Left lung (tissue), 10 donors: ENCODE results near the gene KLHL4. TPM values are rescaled to one million over a fixed set of nuclear protein-coding genes. Genes with fewer than 3 reads are reported as not detected.
"Not testable (repeated sequence)": the region's sequence is repeated elsewhere in the genome, so short reads cannot be mapped to it uniquely, and the experiment has no call there.

Source experiments
- ATAC-seq: fragments of 200-7000 bp; cut with Tn5 transposase; one replicate; pipeline ENCODE4 v1.9.1; 2020; ENCODE audit warnings: moderate library complexity
- DNase-seq, 4 donors: peaks; one replicate each; pipeline ENCODE4 v3.0.0-alpha.2; 2013 to 2020
- H3K27ac ChIP-seq, 2 donors: fragments of 200-600 bp; sonication (generic) in 1 of 2; one replicate each; pipeline versions ENCODE4 v1.5.0 to v1.8.0; 2020 to 2021
- H3K27me3 ChIP-seq, 2 donors: fragments of 200-600 bp; sonication (generic) in 1 of 2; one replicate each; pipeline versions ENCODE4 v1.5.0 to v1.8.0; 2020 to 2021
- H3K36me3 ChIP-seq, 2 donors: fragments of 200-600 bp; sonication (generic) in 1 of 2; one replicate each; pipeline versions ENCODE4 v1.5.0 to v1.8.0; 2020 to 2021
- H3K4me1 ChIP-seq, 2 donors: fragments of 200-600 bp; one replicate each; pipeline ENCODE4 v1.8.0; 2021
- H3K4me3 ChIP-seq, 2 donors: fragments of 200-600 bp; sonication (generic) in 1 of 2; one replicate each; pipeline versions ENCODE4 v1.5.0 to v1.8.0; 2020 to 2021; ENCODE audit warnings: mild to moderate bottlenecking in 1 of 2
- H3K9me3 ChIP-seq, 2 donors: fragments of 200-600 bp; sonication (generic) in 1 of 2; one replicate each; pipeline versions ENCODE4 v1.5.0 to v1.8.0; 2020 to 2021
- intact Hi-C, 2 donors: fragments of 100-400 bp; cut with DNase I; formaldehyde crosslinking; loops; one replicate each; pipeline versions ENCODE4 v1.11.2 to v1.14.2; 2022
- polyA plus RNA-seq, 6 donors: library from polyadenylated mRNA; unstranded; fragments of 120-200 nt; gene quantifications; one replicate each; pipeline ENCODE4 v1.2.1, GENCODE V29; 2013; ENCODE audit not compliant: insufficient read length in 6 of 6
- total RNA-seq, 2 donors: library from RNA; stranded (reverse); fragmentation: NEBNext Ultra II Directional; extraction: Animal tissue kit (Norgen Biotek cat#: 25700); gene quantifications; one replicate each; pipeline ENCODE4 v1.2.1, GENCODE V29; 2021
- TF ChIP-seq, protein P1 (sequence below), 2 donors: fragments of 200-600 bp; sonication (generic) in 1 of 2; IDR thresholded peaks; one replicate each; pipeline versions ENCODE4 v1.5.0 to v1.8.0; 2021; ENCODE audit warnings: antibody characterized with exemption in 2 of 2
- donor health status: DM: no; HTN: yes; CAD: no.
- donor health status: DM: no; HTN: no; CAD: no.

Gene KLHL4
- total and polyA plus RNA-seq, 8 donors, result 3.4 to 6.4 (median 5.1) TPM

DNA sequence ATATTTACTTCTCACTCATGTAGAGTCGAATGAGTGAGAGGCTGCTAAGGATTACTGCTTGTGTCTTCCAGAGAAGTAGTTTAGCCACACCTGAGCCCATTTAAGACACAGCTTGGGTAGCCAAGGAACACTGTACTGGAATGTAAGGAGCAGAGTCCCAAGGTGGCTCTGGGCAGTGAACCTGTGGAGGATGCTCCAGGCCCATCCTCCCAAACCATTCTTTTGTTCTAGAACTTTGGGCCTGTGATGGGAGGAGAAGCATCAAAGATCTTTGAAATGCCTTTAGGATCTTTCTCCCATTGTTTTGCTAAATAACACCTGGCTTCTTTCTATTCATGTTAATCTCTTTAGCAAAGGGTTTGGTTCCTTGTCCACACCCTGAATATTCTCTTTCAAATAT is 162.2 kb downstream of the KLHL4 start:
- H3K36me3 ChIP-seq, result no peaks in the 10 kb centered on the region
- TF ChIP-seq, protein P1, sequence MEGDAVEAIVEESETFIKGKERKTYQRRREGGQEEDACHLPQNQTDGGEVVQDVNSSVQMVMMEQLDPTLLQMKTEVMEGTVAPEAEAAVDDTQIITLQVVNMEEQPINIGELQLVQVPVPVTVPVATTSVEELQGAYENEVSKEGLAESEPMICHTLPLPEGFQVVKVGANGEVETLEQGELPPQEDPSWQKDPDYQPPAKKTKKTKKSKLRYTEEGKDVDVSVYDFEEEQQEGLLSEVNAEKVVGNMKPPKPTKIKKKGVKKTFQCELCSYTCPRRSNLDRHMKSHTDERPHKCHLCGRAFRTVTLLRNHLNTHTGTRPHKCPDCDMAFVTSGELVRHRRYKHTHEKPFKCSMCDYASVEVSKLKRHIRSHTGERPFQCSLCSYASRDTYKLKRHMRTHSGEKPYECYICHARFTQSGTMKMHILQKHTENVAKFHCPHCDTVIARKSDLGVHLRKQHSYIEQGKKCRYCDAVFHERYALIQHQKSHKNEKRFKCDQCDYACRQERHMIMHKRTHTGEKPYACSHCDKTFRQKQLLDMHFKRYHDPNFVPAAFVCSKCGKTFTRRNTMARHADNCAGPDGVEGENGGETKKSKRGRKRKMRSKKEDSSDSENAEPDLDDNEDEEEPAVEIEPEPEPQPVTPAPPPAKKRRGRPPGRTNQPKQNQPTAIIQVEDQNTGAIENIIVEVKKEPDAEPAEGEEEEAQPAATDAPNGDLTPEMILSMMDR (IDR thresholded peaks at IDR 0.05), result no peak
- H3K27me3 ChIP-seq, result no peaks in the 10 kb centered on the region
- no peak overlapping the region for H3K4me3 ChIP-seq
- H3K4me1 ChIP-seq, result no peaks in the 10 kb centered on the region
- H3K9me3 ChIP-seq, result no peaks in the 10 kb centered on the region
- H3K27ac ChIP-seq, result no peak overlapping the region
- intact Hi-C loops, result no loop called here
- no peak for DNase-seq
- ATAC-seq, result no peak

DNA sequence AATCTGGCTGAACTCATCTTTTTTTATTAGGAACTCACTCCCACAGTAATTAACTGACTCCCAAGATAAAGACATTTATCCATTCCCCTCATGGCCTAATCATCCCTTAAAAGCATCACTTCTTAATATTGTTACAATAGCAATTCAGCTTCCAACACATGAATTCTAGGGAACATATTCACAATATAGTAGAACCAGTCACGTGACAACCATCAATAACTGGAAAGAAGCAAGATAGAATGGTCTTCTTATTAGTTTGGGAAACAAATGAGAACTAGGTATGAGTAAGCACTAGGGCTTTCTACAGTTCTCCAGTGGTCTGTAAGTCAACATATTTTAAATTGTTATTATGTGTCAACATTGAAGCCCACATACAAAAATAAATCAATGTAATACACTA is 170.1 kb downstream of the KLHL4 start:
- Histone ChIP-seq H3K4me3 (no peak overlapping the region), H3K36me3 (no peaks in the 10 kb centered on the region), H3K27ac (no peak overlapping the region), H3K9me3 (no peaks in the 10 kb centered on the region), H3K4me1 (no peaks in the 10 kb centered on the region), H3K27me3 (no peaks in the 10 kb centered on the region)
- intact Hi-C loops, result no loop called here
- ATAC-seq (no peak), DNase-seq (no peak)
- TF ChIP-seq, protein P1 (IDR thresholded peaks at IDR 0.05), result no peak

DNA sequence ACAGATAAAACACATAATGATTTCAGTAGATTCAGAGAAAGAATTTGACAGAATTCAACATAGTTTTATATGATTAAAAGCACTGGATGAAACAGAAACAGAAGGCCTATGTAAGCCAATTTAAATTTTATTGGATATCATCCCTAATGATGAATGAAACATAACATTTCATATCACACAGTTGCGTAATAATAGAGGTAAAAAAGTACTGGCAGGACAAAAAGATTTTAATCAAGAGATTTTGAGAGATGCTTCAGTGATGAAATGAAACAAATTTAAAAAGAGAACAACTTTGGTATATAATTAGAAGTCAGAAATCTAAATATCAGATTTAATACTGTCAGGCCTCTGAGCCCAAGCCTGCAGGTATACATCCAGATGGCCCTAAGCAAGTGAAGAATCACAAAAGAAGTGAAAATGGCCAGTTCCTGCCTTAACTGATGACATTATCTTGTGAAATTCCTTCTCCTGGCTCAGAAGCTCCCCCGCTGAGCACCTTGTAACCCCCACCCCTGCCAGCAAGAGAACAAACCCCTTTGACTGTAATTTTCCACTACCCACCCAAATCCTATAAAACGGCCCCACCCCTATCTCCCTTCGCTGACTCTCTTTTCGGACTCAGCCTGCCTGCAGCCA is 170.6 kb downstream of the KLHL4 start:
- H3K27me3 ChIP-seq, DNase-seq, intact Hi-C loops, H3K36me3 ChIP-seq, ATAC-seq, H3K27ac ChIP-seq, H3K9me3 ChIP-seq, H3K4me1 ChIP-seq, H3K4me3 ChIP-seq: not testable (repeated sequence)

DNA sequence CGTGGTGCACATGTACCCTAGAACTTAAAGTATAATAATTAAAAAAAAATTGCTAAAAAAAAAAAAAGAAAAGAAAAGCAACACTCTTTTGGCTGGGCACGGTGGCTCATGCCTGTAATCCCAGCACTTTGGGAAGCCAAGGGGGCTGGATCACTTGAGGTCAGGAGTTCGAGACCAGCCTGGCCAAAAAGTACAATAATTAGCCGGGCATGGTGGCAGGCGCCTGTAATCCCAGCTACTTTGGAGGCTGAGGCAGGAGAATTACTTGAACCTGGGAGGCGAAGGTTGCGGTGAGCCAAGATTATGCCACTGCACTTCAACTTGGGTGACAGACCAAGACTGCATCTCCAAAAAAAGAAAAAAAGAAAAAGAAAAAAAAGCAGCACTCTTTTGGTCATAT is 171.6 kb downstream of the KLHL4 start:
- ATAC-seq, H3K4me1 ChIP-seq, H3K36me3 ChIP-seq, H3K27me3 ChIP-seq, H3K4me3 ChIP-seq, intact Hi-C loops, DNase-seq, H3K9me3 ChIP-seq, H3K27ac ChIP-seq: not testable (repeated sequence)

DNA sequence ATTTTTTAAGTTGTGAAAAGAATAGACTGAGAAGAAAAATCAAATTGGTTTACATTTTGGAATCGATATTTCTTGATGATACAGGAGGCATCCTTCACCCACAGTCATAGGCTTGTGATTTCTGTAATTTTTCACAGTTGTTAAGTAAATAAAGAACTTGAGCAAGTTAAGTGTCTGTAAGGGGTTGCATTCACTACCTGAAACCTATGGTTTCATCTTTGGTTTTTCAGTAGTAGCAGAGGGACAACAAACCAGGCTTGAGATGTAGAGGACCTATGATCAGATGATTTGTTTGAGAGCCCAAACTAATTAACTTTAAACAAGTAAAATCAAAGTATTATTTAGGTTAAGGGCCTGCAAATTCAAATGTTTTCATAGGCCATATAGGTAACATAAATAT is 175.6 kb downstream of the KLHL4 start:
- Histone ChIP-seq H3K4me1 (no peaks in the 10 kb centered on the region), H3K4me3 (no peak overlapping the region), H3K36me3 (no peaks in the 10 kb centered on the region), H3K9me3 (no peaks in the 10 kb centered on the region), H3K27ac (no peak overlapping the region), H3K27me3 (no peaks in the 10 kb centered on the region)
- TF ChIP-seq, protein P1 (IDR thresholded peaks at IDR 0.05), result no peak
- ATAC-seq (no peak), DNase-seq (no peak)
- intact Hi-C loops, result no loop called here

DNA sequence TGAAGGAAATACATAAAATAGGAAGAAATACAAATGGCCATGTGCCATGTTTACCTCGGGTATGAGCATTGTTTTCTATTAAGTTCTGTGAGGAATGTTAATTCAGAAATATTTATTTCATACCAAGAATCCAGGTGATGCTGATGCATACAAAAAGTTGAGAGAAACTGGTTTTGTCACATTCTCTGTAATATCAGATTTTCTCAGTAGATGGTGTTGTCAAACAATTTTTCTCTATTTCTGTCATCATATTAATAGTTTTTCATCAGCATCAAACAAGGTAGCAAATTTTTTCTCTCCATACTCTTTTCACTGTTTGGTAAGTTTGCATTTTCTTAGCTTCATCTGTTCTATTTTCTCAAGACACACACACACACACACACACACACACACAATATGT is 179.8 kb downstream of the KLHL4 start:
- intact Hi-C loops, result no loop called here
- DNase-seq (no peak), ATAC-seq (no peak)
- no peak overlapping the region for H3K27ac ChIP-seq
- no peaks in the 10 kb centered on the region for H3K9me3 ChIP-seq
- H3K36me3 ChIP-seq, result no peaks in the 10 kb centered on the region
- H3K4me1 ChIP-seq, result no peaks in the 10 kb centered on the region
- TF ChIP-seq, protein P1 (IDR thresholded peaks at IDR 0.05), result no peak
- no peaks in the 10 kb centered on the region for H3K27me3 ChIP-seq
- H3K4me3 ChIP-seq, result no peak overlapping the region
